ENCODE data around the gene ECT2L. TPM values are rescaled to one million over a fixed set of nuclear protein-coding genes. Genes with fewer than 3 reads are reported as not detected.

The ECT2L gene
- total and polyA plus RNA-seq, 2 donors (not counting 1 experiment from before 2014, with no cell fraction given): 0.17 TPM; not detected in 1

GRCh38 chr6:138848461-138848860 lies 52.6 kb downstream of the ECT2L start:
- Histone ChIP-seq H3K9ac (ENCODE audit: insufficient read depth, low read length) (no peak overlapping the region), H2AFZ (ENCODE audit: low read length) (no peak overlapping the region), H3K4me3 (replicated peaks in 1 of 4; ENCODE audit: control extremely low read depth in 1 of 4, insufficient read depth in 1 of 4, low read depth in 3 of 4, low read length in 4 of 4) (no peak overlapping the region), H3K4me1 (ENCODE audit: control insufficient read depth, extremely low read depth, insufficient read depth, low read length) (no peaks in the 10 kb centered on the region), H4K20me1 (ENCODE audit: control insufficient read depth, extremely low read depth, insufficient read depth, low read length) (no peaks in the 10 kb centered on the region), H3K27ac (ENCODE audit: insufficient read depth, low read length) (no peak overlapping the region), H3K9me3 (ENCODE audit: control insufficient read depth, insufficient read depth, low read depth, low read length) (no peaks in the 10 kb centered on the region), H3K79me2 (ENCODE audit: control insufficient read depth, insufficient read depth, low read length) (no peaks in the 10 kb centered on the region), H3K36me3 (ENCODE audit: control insufficient read depth, insufficient read depth, low read length) (no peaks in the 10 kb centered on the region), H3K27me3 (ENCODE audit: control insufficient read depth, insufficient read depth, low read length) (no peaks in the 10 kb centered on the region), H3K4me2 (ENCODE audit: extremely low read depth, insufficient read depth, low read length) (no peak overlapping the region)
- no peak for TF ChIP-seq EZH2 (IDR thresholded peaks at IDR 0.05; ENCODE audit: low read length, missing control alignments)
- no peak for TF ChIP-seq CTCF (conservative IDR thresholded peaks at IDR 0.05 in 1 of 2, IDR thresholded peaks at IDR 0.05 in 1 of 2; ENCODE audit: low read depth in 1 of 2, low read length in 2 of 2)
- no peak for DNase-seq (ENCODE audit: low read depth in 2 of 2)

- no peaks in the 10 kb centered on the region for H3K27me3 ChIP-seq (ENCODE audit: control insufficient read depth, insufficient read depth, low read length)
- H3K4me3 ChIP-seq (replicated peaks in 1 of 4; ENCODE audit: control extremely low read depth in 1 of 4, insufficient read depth in 1 of 4, low read depth in 3 of 4, low read length in 4 of 4): no peak overlapping the region
- no peaks in the 10 kb centered on the region for H3K4me1 ChIP-seq (ENCODE audit: control insufficient read depth, extremely low read depth, insufficient read depth, low read length)
- TF ChIP-seq EZH2 (IDR thresholded peaks at IDR 0.05; ENCODE audit: low read length, missing control alignments) (no peak), CTCF (conservative IDR thresholded peaks at IDR 0.05 in 1 of 2, IDR thresholded peaks at IDR 0.05 in 1 of 2; ENCODE audit: low read depth in 1 of 2, low read length in 2 of 2) (no peak)
- no peak overlapping the region for H2AFZ ChIP-seq (ENCODE audit: low read length)
- no peaks in the 10 kb centered on the region for H3K36me3 ChIP-seq (ENCODE audit: control insufficient read depth, insufficient read depth, low read length)
- no peak overlapping the region for H3K9ac ChIP-seq (ENCODE audit: insufficient read depth, low read length)
- no peaks in the 10 kb centered on the region for H4K20me1 ChIP-seq (ENCODE audit: control insufficient read depth, extremely low read depth, insufficient read depth, low read length)
- no peaks in the 10 kb centered on the region for H3K79me2 ChIP-seq (ENCODE audit: control insufficient read depth, insufficient read depth, low read length)
- no peak for DNase-seq (ENCODE audit: low read depth in 2 of 2)
- no peak overlapping the region for H3K27ac ChIP-seq (ENCODE audit: insufficient read depth, low read length)
- no peak overlapping the region for H3K4me2 ChIP-seq (ENCODE audit: extremely low read depth, insufficient read depth, low read length)
- no peaks in the 10 kb centered on the region for H3K9me3 ChIP-seq (ENCODE audit: control insufficient read depth, insufficient read depth, low read depth, low read length)
Observed at GRCh38 chr6:138849791-138850190, 53.9 kb downstream of the ECT2L start.

GRCh38 chr6:138856654-138857053 lies 60.8 kb downstream of the ECT2L start:
- Histone ChIP-seq H3K27me3 (ENCODE audit: control insufficient read depth, insufficient read depth, low read length) (no peaks in the 10 kb centered on the region), H3K4me1 (ENCODE audit: control insufficient read depth, extremely low read depth, insufficient read depth, low read length) (no peaks in the 10 kb centered on the region), H3K4me2 (ENCODE audit: extremely low read depth, insufficient read depth, low read length) (no peak overlapping the region), H3K9ac (ENCODE audit: insufficient read depth, low read length) (no peak overlapping the region), H3K79me2 (ENCODE audit: control insufficient read depth, insufficient read depth, low read length) (no peaks in the 10 kb centered on the region), H3K27ac (ENCODE audit: insufficient read depth, low read length) (no peak overlapping the region), H3K9me3 (ENCODE audit: control insufficient read depth, insufficient read depth, low read depth, low read length) (no peaks in the 10 kb centered on the region), H4K20me1 (ENCODE audit: control insufficient read depth, extremely low read depth, insufficient read depth, low read length) (no peaks in the 10 kb centered on the region), H3K4me3 (replicated peaks in 1 of 4; ENCODE audit: control extremely low read depth in 1 of 4, insufficient read depth in 1 of 4, low read depth in 3 of 4, low read length in 4 of 4) (no peak overlapping the region), H3K36me3 (ENCODE audit: control insufficient read depth, insufficient read depth, low read length) (no peaks in the 10 kb centered on the region), H2AFZ (ENCODE audit: low read length) (no peak overlapping the region)
- DNase-seq (ENCODE audit: low read depth in 2 of 2): no peak
- TF ChIP-seq CTCF (conservative IDR thresholded peaks at IDR 0.05 in 1 of 2, IDR thresholded peaks at IDR 0.05 in 1 of 2; ENCODE audit: low read depth in 1 of 2, low read length in 2 of 2): no peak
